MG63 (cell line): ENCODE data around the gene TREH. TPM values are rescaled to one million over a fixed set of nuclear protein-coding genes. Genes with fewer than 3 reads are reported as not detected.

Source experiments
- DNase-seq: peaks from one replicate; pipeline ENCODE4 v3.0.0-alpha.2; 2020
- H3K27me3 ChIP-seq: fragments of 250-450 bp; sonication (Bioruptor Pico); 2 replicates; pipeline ENCODE4 v1.5.1; 2020; ENCODE audit warnings: mild to moderate bottlenecking, moderate library complexity
- H3K36me3 ChIP-seq: fragments of 250-450 bp; sonication (Bioruptor Pico); 2 replicates; pipeline ENCODE4 v1.5.1; 2020; ENCODE audit warnings: mild to moderate bottlenecking, moderate library complexity
- H3K4me3 ChIP-seq: fragments of 250-450 bp; sonication (Bioruptor Pico); 2 replicates; pipeline ENCODE4 v1.5.1; 2020; ENCODE audit warnings: mild to moderate bottlenecking, moderate library complexity
- H3K9me3 ChIP-seq: fragments of 250-450 bp; sonication (Bioruptor Pico); 2 replicates; pipeline ENCODE4 v1.5.1; 2020; ENCODE audit warnings: mild to moderate bottlenecking, moderate library complexity
- total RNA-seq: library from RNA; depleted of rRNA; stranded (reverse); fragments of >200 nt; shearing (Covaris generic); gene quantifications from 2 replicates; pipeline ENCODE4 v1.2.3, GENCODE V29; 2014; ENCODE audit warnings: low replicate concordance

Gene TREH
- total RNA-seq, 1 experiment from 2014 or later, result not detected

- peaks cover 55% of the 10 kb centered on the region for H3K36me3 ChIP-seq
- no peak overlapping the region for H3K4me3 ChIP-seq
- DNase-seq, result no peak
- H3K9me3 ChIP-seq, result no peaks in the 10 kb centered on the region
- H3K27me3 ChIP-seq, result no peaks in the 10 kb centered on the region
These were observed 35.0 kb downstream of the TREH start for GRCh38 chr11:118644496-118644895.

GRCh38 chr11:118643995-118644345 lies 35.5 kb downstream of the TREH start:
- no peak for DNase-seq
- no peaks in the 10 kb centered on the region for H3K27me3 ChIP-seq
- no peak overlapping the region for H3K4me3 ChIP-seq
- peaks cover 53% of the 10 kb centered on the region for H3K36me3 ChIP-seq
- no peaks in the 10 kb centered on the region for H3K9me3 ChIP-seq

GRCh38 chr11:118643142-118643994 lies 36.1 kb downstream of the TREH start:
- H3K27me3 ChIP-seq, result no peaks in the 10 kb centered on the region
- H3K9me3 ChIP-seq, result no peaks in the 10 kb centered on the region
- DNase-seq, result no peak
- H3K4me3 ChIP-seq, result no peak overlapping the region
- H3K36me3 ChIP-seq, result peaks cover 51% of the 10 kb centered on the region

GRCh38 chr11:118641397-118642019 lies 37.9 kb downstream of the TREH start:
- H3K4me3 ChIP-seq, result no peak overlapping the region
- no peak for DNase-seq
- no peaks in the 10 kb centered on the region for H3K9me3 ChIP-seq
- H3K27me3 ChIP-seq, result no peaks in the 10 kb centered on the region
- peaks cover 55% of the 10 kb centered on the region for H3K36me3 ChIP-seq

- DNase-seq, result no peak
- Histone ChIP-seq H3K36me3 (peaks cover 58% of the 10 kb centered on the region), H3K27me3 (no peaks in the 10 kb centered on the region), H3K4me3 (no peak overlapping the region), H3K9me3 (no peaks in the 10 kb centered on the region)
These were observed 38.9 kb downstream of the TREH start for GRCh38 chr11:118640332-118641154.

- no peak for DNase-seq
- Histone ChIP-seq H3K9me3 (no peaks in the 10 kb centered on the region), H3K4me3 (no peak overlapping the region), H3K27me3 (no peaks in the 10 kb centered on the region), H3K36me3 (peaks cover 62% of the 10 kb centered on the region)
These were observed 39.6 kb downstream of the TREH start for GRCh38 chr11:118639899-118640298.

GRCh38 chr11:118638726-118639125 lies 40.7 kb downstream of the TREH start:
- Histone ChIP-seq H3K4me3 (no peak overlapping the region), H3K9me3 (no peaks in the 10 kb centered on the region), H3K36me3 (peaks cover 61% of the 10 kb centered on the region), H3K27me3 (no peaks in the 10 kb centered on the region)
- DNase-seq, result no peak

- no peak for DNase-seq
These were observed 42.7 kb downstream of the TREH start for GRCh38 chr11:118636569-118637290.

GRCh38 chr11:118635642-118636041 lies 43.8 kb downstream of the TREH start:
- H3K4me3 ChIP-seq, result no peak overlapping the region
- H3K36me3 ChIP-seq, result peaks cover 61% of the 10 kb centered on the region
- no peaks in the 10 kb centered on the region for H3K27me3 ChIP-seq
- H3K9me3 ChIP-seq, result no peaks in the 10 kb centered on the region
- no peak for DNase-seq

More at GRCh38 chr11:118636569-118637290, 42.7 kb downstream of the TREH start:
- no peaks in the 10 kb centered on the region for H3K27me3 ChIP-seq
- H3K4me3 ChIP-seq, result no peak overlapping the region
- no peaks in the 10 kb centered on the region for H3K9me3 ChIP-seq
- H3K36me3 ChIP-seq, result peaks cover 61% of the 10 kb centered on the region

- no peak for DNase-seq
- H3K9me3 ChIP-seq, result no peaks in the 10 kb centered on the region
- peaks cover 61% of the 10 kb centered on the region for H3K36me3 ChIP-seq
These were observed 44.2 kb downstream of the TREH start for GRCh38 chr11:118635237-118635591.

GRCh38 chr11:118634431-118635236 lies 44.8 kb downstream of the TREH start:
- H3K36me3 ChIP-seq, result peaks cover 60% of the 10 kb centered on the region
- no peaks in the 10 kb centered on the region for H3K27me3 ChIP-seq
- H3K9me3 ChIP-seq, result no peaks in the 10 kb centered on the region
- no peak for DNase-seq
- H3K4me3 ChIP-seq, result no peak overlapping the region

More at GRCh38 chr11:118635237-118635591, 44.2 kb downstream of the TREH start:
- no peak overlapping the region for H3K4me3 ChIP-seq
- no peaks in the 10 kb centered on the region for H3K27me3 ChIP-seq

GRCh38 chr11:118633979-118634378 lies 45.5 kb downstream of the TREH start:
- H3K9me3 ChIP-seq, result no peaks in the 10 kb centered on the region
- DNase-seq, result no peak
- no peaks in the 10 kb centered on the region for H3K27me3 ChIP-seq
- peaks cover 64% of the 10 kb centered on the region for H3K36me3 ChIP-seq
- no peak overlapping the region for H3K4me3 ChIP-seq

GRCh38 chr11:118633319-118633690 lies 46.1 kb downstream of the TREH start:
- H3K4me3 ChIP-seq, result no peak overlapping the region
- no peaks in the 10 kb centered on the region for H3K9me3 ChIP-seq
- no peaks in the 10 kb centered on the region for H3K27me3 ChIP-seq
- H3K36me3 ChIP-seq, result peaks cover 67% of the 10 kb centered on the region
- no peak for DNase-seq

- no peak for DNase-seq
- Histone ChIP-seq H3K9me3 (no peaks in the 10 kb centered on the region), H3K36me3 (peaks cover 67% of the 10 kb centered on the region), H3K4me3 (no peak overlapping the region), H3K27me3 (no peaks in the 10 kb centered on the region)
These were observed 46.7 kb downstream of the TREH start for GRCh38 chr11:118632577-118633318.

- H3K36me3 ChIP-seq, result peaks cover 67% of the 10 kb centered on the region
These were observed 48.1 kb downstream of the TREH start for GRCh38 chr11:118631142-118631909.

More at GRCh38 chr11:118631142-118631909, 48.1 kb downstream of the TREH start:
- Histone ChIP-seq H3K4me3 (no peak overlapping the region), H3K9me3 (no peaks in the 10 kb centered on the region), H3K27me3 (no peaks in the 10 kb centered on the region)
- no peak for DNase-seq
